ENCODE measurements around the gene CYP11A1. TPM values are rescaled to one million over a fixed set of nuclear protein-coding genes. Genes with fewer than 3 reads are reported as not detected.

Gene CYP11A1
- total and polyA plus RNA-seq, 2 experiments from 2014 or later, result 5.4 to 13.0 TPM

- Histone ChIP-seq H3K4me1 (ENCODE audit: low read depth) (no peaks in the 10 kb centered on the region), H3K36me3 (no peaks in the 10 kb centered on the region)
- DNase-seq (ENCODE audit: low read depth in 1 of 2, low spot score in 1 of 2), result peak; percentile 69 to 78
Observed at GRCh38 chr15:74322558-74323180, 44.8 kb downstream of the CYP11A1 start.

GRCh38 chr15:74320352-74321247 is 46.8 kb downstream of the CYP11A1 start:
- no peak overlapping the region for H3K27ac ChIP-seq
- no peaks in the 10 kb centered on the region for H3K4me1 ChIP-seq (ENCODE audit: low read depth)
- no peaks in the 10 kb centered on the region for H3K27me3 ChIP-seq
- TF ChIP-seq CTCF (IDR thresholded peaks at IDR 0.05; ENCODE audit: low read depth, low read length), result peak; percentile 76
- no peak overlapping the region for H3K4me3 ChIP-seq
- H3K9me3 ChIP-seq (ENCODE audit: low read depth), result no peaks in the 10 kb centered on the region
- no peaks in the 10 kb centered on the region for H3K36me3 ChIP-seq
- peak; percentile 64 to 67 for DNase-seq (ENCODE audit: low read depth in 1 of 2, low spot score in 1 of 2)

More at GRCh38 chr15:74322558-74323180, 44.8 kb downstream of the CYP11A1 start:
- TF ChIP-seq CTCF (IDR thresholded peaks at IDR 0.05; ENCODE audit: low read depth, low read length), result peak; percentile 91
- Histone ChIP-seq H3K4me3 (no peak overlapping the region), H3K27ac (no peak overlapping the region), H3K27me3 (no peaks in the 10 kb centered on the region), H3K9me3 (ENCODE audit: low read depth) (no peaks in the 10 kb centered on the region)

GRCh38 chr15:74319596-74320351 is 47.7 kb downstream of the CYP11A1 start:
- Histone ChIP-seq H3K36me3 (no peaks in the 10 kb centered on the region), H3K27me3 (no peaks in the 10 kb centered on the region), H3K4me3 (no peak overlapping the region), H3K27ac (no peak overlapping the region), H3K9me3 (ENCODE audit: low read depth) (no peaks in the 10 kb centered on the region), H3K4me1 (ENCODE audit: low read depth) (no peaks in the 10 kb centered on the region)
- no peak for DNase-seq (ENCODE audit: low read depth in 1 of 2, low spot score in 1 of 2)
- no peak for TF ChIP-seq CTCF (IDR thresholded peaks at IDR 0.05; ENCODE audit: low read depth, low read length)

- Histone ChIP-seq H3K4me3 (no peak overlapping the region), H3K27me3 (no peaks in the 10 kb centered on the region), H3K36me3 (no peaks in the 10 kb centered on the region), H3K9me3 (ENCODE audit: low read depth) (no peaks in the 10 kb centered on the region), H3K4me1 (ENCODE audit: low read depth) (no peaks in the 10 kb centered on the region), H3K27ac (no peak overlapping the region)
- no peak for DNase-seq (ENCODE audit: low read depth in 1 of 2, low spot score in 1 of 2)
- no peak for TF ChIP-seq CTCF (IDR thresholded peaks at IDR 0.05; ENCODE audit: low read depth, low read length)
Observed at GRCh38 chr15:74319138-74319460, 48.3 kb downstream of the CYP11A1 start.

GRCh38 chr15:74318376-74319137 is 48.9 kb downstream of the CYP11A1 start:
- Histone ChIP-seq H3K27ac (no peak overlapping the region), H3K4me3 (no peak overlapping the region), H3K36me3 (no peaks in the 10 kb centered on the region), H3K4me1 (ENCODE audit: low read depth) (no peaks in the 10 kb centered on the region), H3K27me3 (no peaks in the 10 kb centered on the region), H3K9me3 (ENCODE audit: low read depth) (no peaks in the 10 kb centered on the region)
- peak in 1 of 2 donors; percentile 29 for DNase-seq (ENCODE audit: low read depth in 1 of 2, low spot score in 1 of 2)
- TF ChIP-seq CTCF (IDR thresholded peaks at IDR 0.05; ENCODE audit: low read depth, low read length), result no peak
